K562 (cell line): Measurements from ENCODE around the gene SLC37A2. TPM values are rescaled to one million over a fixed set of nuclear protein-coding genes. Genes with fewer than 3 reads are reported as not detected.

Experiments
- ATF4 ChIP-seq: fragments of 450-650 bp; formaldehyde crosslinking; IDR thresholded peaks from 2 replicates; pipeline ENCODE4 v1.4.0; 2022; ENCODE audit warnings: mild to moderate bottlenecking, moderate library complexity
- COPS2 ChIP-seq: fragments of 450-650 bp; conservative IDR thresholded peaks from 2 replicates; pipeline ENCODE4 v1.6.1; 2016; ENCODE audit warnings: mild to moderate bottlenecking, moderate library complexity
- CREB3 ChIP-seq: fragments of 450-650 bp; conservative IDR thresholded peaks from 2 replicates; pipeline ENCODE4 v1.6.1; 2016; ENCODE audit warnings: missing genetic modification characterization, low read depth, mild to moderate bottlenecking, missing compliant biosample characterization, moderate library complexity
- CTCFL ChIP-seq: IDR thresholded peaks from 2 replicates; pipeline ENCODE4 v1.6.1; 2011; ENCODE audit warnings: borderline replicate concordance, low read depth, mild to moderate bottlenecking, moderate library complexity, low read length; ENCODE audit not compliant: insufficient read depth, poor library complexity, severe bottlenecking
- FOSL1 ChIP-seq: fragments of 200-800 bp; sonication (Bioruptor generic); conservative IDR thresholded peaks from 2 replicates; pipeline ENCODE4 v1.6.1; 2016; ENCODE audit warnings: missing genetic modification characterization, missing compliant biosample characterization
- GMEB1 ChIP-seq: fragments of 250-450 bp; sonication (Bioruptor Pico); IDR thresholded peaks from 2 replicates; pipeline ENCODE4 v1.4.0; 2020; ENCODE audit warnings: mild to moderate bottlenecking
- HDAC8 ChIP-seq: fragments of 450-650 bp; IDR thresholded peaks from 2 replicates; pipeline ENCODE4 v1.6.1; 2016; ENCODE audit warnings: mild to moderate bottlenecking, missing genetic modification characterization, moderate library complexity, missing compliant biosample characterization
- HNRNPK ChIP-seq: fragments of 200-400 bp; formaldehyde crosslinking; IDR thresholded peaks from one replicate; pipeline ENCODE4 v1.6.1; 2018; ENCODE audit warnings: mild to moderate bottlenecking, low read depth, low read length; ENCODE audit not compliant: poor library complexity, severe bottlenecking
- HSF4 ChIP-seq: fragments of 250-450 bp; sonication (Bioruptor Pico); IDR thresholded peaks from 2 replicates; pipeline ENCODE4 v2.1.2; 2022; ENCODE audit warnings: mild to moderate bottlenecking, moderate library complexity, borderline replicate concordance
- KHSRP ChIP-seq: fragments of 450-650 bp; IDR thresholded peaks from 2 replicates; pipeline ENCODE4 v1.6.1; 2017
- KLF1 ChIP-seq: fragments of 450-650 bp; IDR thresholded peaks from 2 replicates; pipeline ENCODE4 v1.6.1; 2016; ENCODE audit warnings: missing genetic modification characterization, missing compliant biosample characterization
- MTF1 ChIP-seq: fragments of 250-450 bp; sonication (Bioruptor Pico); IDR thresholded peaks from 2 replicates; pipeline ENCODE4 v1.9.0; 2021; ENCODE audit warnings: moderate library complexity, mild to moderate bottlenecking, inconsistent platforms, borderline replicate concordance
- POU5F1 ChIP-seq: fragments of 150-350 bp; IDR thresholded peaks from 2 replicates; pipeline ENCODE4 v1.6.1; 2014; ENCODE audit warnings: borderline replicate concordance, low read length, low read depth, mild to moderate bottlenecking; ENCODE audit not compliant: partially characterized antibody
- RBM15 ChIP-seq: fragments of 200-400 bp; formaldehyde crosslinking; IDR thresholded peaks from 2 replicates; pipeline ENCODE4 v1.6.1; 2018; ENCODE audit warnings: mild to moderate bottlenecking, low read length, moderate library complexity; ENCODE audit not compliant: insufficient read depth
- RBM39 ChIP-seq: fragments of 200-400 bp; formaldehyde crosslinking; optimal IDR thresholded peaks from 2 replicates; pipeline ENCODE3; 2018; ENCODE audit warnings: low read depth, low read length
- SIX5 ChIP-seq, 2 experiments: IDR thresholded peaks; 2 replicates each; pipeline ENCODE4 v1.6.1; 2011; ENCODE audit warnings: low read length in 2 of 2, borderline replicate concordance in 1 of 2, low read depth in 1 of 2, mild to moderate bottlenecking in 1 of 2, moderate library complexity in 1 of 2; ENCODE audit not compliant: insufficient read depth in 1 of 2
- TCF3 ChIP-seq: sonication (generic); formaldehyde crosslinking; IDR thresholded peaks from 2 replicates; pipeline ENCODE4 v1.4.0; 2020; ENCODE audit warnings: mild to moderate bottlenecking, missing genetic modification reagents
- ZBTB8A ChIP-seq: fragments of 450-650 bp; IDR thresholded peaks from 2 replicates; pipeline ENCODE4 v1.6.1; 2018; ENCODE audit warnings: mild to moderate bottlenecking, moderate library complexity; ENCODE audit not compliant: partially characterized antibody
- ZNF133 ChIP-seq: fragments of 250-450 bp; sonication (Bioruptor Pico); IDR thresholded peaks from 2 replicates; pipeline ENCODE4 v1.4.0; 2020; ENCODE audit warnings: mild to moderate bottlenecking
- ZNF143 ChIP-seq: sonication (generic); formaldehyde crosslinking; IDR thresholded peaks from 2 replicates; pipeline ENCODE4 v1.9.0; 2022; ENCODE audit warnings: mild to moderate bottlenecking, missing genetic modification reagents
- ZNF280A ChIP-seq: fragments of 450-650 bp; IDR thresholded peaks from 2 replicates; pipeline ENCODE4 v1.6.1; 2018; ENCODE audit warnings: mild to moderate bottlenecking, low read depth; ENCODE audit not compliant: partially characterized antibody
- ZNF316 ChIP-seq: fragments of 450-650 bp; IDR thresholded peaks from 2 replicates; pipeline ENCODE4 v1.6.1; 2016
- polyA plus RNA-seq, 8 experiments: library from polyadenylated mRNA; depleted of rRNA in 4 of 8; stranded (reverse) in 5 of 8; unstranded in 3 of 8; fragments of >200 nt; fragmentation: Nextera tagmentation in 2 of 8; fragmentation: Illumina TruSeq in 1 of 8; extraction: Ambion mirVana in 2 of 8; extraction: Trizol in 1 of 8; gene quantifications; 2 replicates each; pipeline versions ENCODE4 v1.2.1 to v1.2.3, GENCODE V29; 2011 to 2014; ENCODE audit warnings: inconsistent platforms in 1 of 8, missing spikeins in 1 of 8
- total RNA-seq, 7 experiments: library from RNA; depleted of rRNA in 6 of 7; stranded (reverse); fragments of >200 nt in 6 of 7; fragmentation: Illumina TruSeq in 2 of 7; extraction: Trizol in 2 of 7; gene quantifications; 2 replicates each; pipeline versions ENCODE4 v1.2.1 to v1.2.3, GENCODE V29; 2011 to 2021; ENCODE audit warnings: low replicate concordance in 1 of 7

SLC37A2 gene
- total and polyA plus RNA-seq, 9 of the 15 experiments (the other 6 are each of a cell fraction or from before 2014, with no cell fraction given), result 0.01 to 1.2 (median 0.52) TPM

GRCh38 chr11:125075242-125075625 is 12.1 kb downstream of the SLC37A2 start (continued):
- TF ChIP-seq CREB3 (tag), result no peak
- TF ChIP-seq HNRNPK, result no peak
- no peak for TF ChIP-seq KHSRP
- TF ChIP-seq COPS2, result no peak
- TF ChIP-seq TCF3 (CRISPR knock-in tag), result no peak
- 0 out of 2 replicates have a peak, but pooled peaks have one; percentile 4 for TF ChIP-seq KLF1
- no peak for TF ChIP-seq ZNF316
- no peak for TF ChIP-seq ZNF143 (CRISPR knock-in tag)
- TF ChIP-seq ATF4 (CRISPR knock-in tag), result no peak
- TF ChIP-seq HDAC8, result no peak
- no peak for TF ChIP-seq MTF1 (CRISPR knock-in tag)
- TF ChIP-seq HSF4 (CRISPR knock-in tag), result no peak
- TF ChIP-seq ZBTB8A, result no peak
- no peak for TF ChIP-seq POU5F1
- no peak for TF ChIP-seq SIX5 (IDR thresholded peaks at IDR 0.05; ENCODE audit: borderline replicate concordance in 1 of 2, insufficient read depth in 1 of 2, low read depth in 1 of 2, low read length in 2 of 2)
- TF ChIP-seq RBM15, result no peak
- TF ChIP-seq ZNF280A, result no peak
- TF ChIP-seq RBM39, result no peak
- TF ChIP-seq FOSL1, result peak; percentile 6; the same call in 1 of the 2 replicates
- TF ChIP-seq CTCFL, result no peak
- no peak for TF ChIP-seq ZNF133 (CRISPR knock-in tag)
- TF ChIP-seq GMEB1, result no peak
